Lower leg skin (tissue), 3 donors: ENCODE measurements around the gene GNAL.

Experiments used
- POLR2A ChIP-seq, 2 donors: fragments of 450-650 bp; IDR thresholded peaks; one replicate each; pipeline ENCODE4 v1.6.1; 2016 to 2017; ENCODE audit warnings: antibody characterized with exemption in 2 of 2, mild to moderate bottlenecking in 1 of 2, moderate library complexity in 1 of 2
- TF ChIP-seq, protein P1 (sequence below), 3 donors: fragments of 450-650 bp; IDR thresholded peaks; one replicate each; pipeline ENCODE4 v1.5.1; 2016; ENCODE audit warnings: antibody characterized with exemption in 3 of 3, mild to moderate bottlenecking in 3 of 3, moderate library complexity in 2 of 3

DNA sequence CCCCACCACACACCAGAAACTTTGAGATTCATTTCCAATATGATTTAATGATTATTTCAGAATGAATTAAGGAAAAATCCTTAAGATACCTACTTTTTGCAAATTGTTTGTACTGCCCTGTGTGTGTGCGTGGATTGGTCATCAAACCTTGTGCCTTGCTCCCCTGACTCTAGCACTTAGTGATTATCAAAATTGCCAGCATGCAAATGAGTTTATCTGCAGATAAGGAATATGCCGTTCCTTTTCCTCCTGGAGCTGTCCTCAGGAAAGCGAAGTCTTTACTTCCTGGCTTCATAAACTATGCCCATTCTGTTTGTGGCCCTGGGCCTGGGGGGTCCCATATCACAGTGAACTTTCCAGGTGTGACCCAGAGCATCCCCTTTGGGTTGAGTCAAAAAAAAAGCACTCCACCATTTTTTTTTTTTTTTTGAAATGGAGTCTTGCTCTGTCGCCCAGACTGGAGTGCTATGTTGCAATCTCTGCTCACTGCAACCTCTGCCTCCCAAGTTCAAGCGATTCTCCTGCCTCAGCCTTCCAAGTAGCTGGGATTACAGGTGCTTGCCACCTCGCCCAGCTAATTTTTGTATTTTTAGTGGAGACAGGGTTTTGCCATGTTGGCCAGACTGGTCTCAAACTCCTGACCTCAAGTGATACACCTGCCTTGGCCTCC is 173.5 kb downstream of the GNAL start:
- TF ChIP-seq, protein P1, sequence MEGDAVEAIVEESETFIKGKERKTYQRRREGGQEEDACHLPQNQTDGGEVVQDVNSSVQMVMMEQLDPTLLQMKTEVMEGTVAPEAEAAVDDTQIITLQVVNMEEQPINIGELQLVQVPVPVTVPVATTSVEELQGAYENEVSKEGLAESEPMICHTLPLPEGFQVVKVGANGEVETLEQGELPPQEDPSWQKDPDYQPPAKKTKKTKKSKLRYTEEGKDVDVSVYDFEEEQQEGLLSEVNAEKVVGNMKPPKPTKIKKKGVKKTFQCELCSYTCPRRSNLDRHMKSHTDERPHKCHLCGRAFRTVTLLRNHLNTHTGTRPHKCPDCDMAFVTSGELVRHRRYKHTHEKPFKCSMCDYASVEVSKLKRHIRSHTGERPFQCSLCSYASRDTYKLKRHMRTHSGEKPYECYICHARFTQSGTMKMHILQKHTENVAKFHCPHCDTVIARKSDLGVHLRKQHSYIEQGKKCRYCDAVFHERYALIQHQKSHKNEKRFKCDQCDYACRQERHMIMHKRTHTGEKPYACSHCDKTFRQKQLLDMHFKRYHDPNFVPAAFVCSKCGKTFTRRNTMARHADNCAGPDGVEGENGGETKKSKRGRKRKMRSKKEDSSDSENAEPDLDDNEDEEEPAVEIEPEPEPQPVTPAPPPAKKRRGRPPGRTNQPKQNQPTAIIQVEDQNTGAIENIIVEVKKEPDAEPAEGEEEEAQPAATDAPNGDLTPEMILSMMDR (IDR thresholded peaks at IDR 0.05): no peak
- TF ChIP-seq POLR2A (IDR thresholded peaks at IDR 0.05): no peak
